K562 (cell line): Measurements from ENCODE around the gene TEP1. TPM values are rescaled to one million over a fixed set of nuclear protein-coding genes. Genes with fewer than 3 reads are reported as not detected.

Experiments used
- ATAC-seq: fragments of 200-7000 bp; cut with Tn5 transposase; 3 replicates; pipeline ENCODE4 v1.9.1; 2020; ENCODE audit warnings: moderate library complexity
- BruUV-seq: library from RNA; stranded (reverse); fragments of 400-500 nt; replicated peaks from 2 replicates; lab custom pipeline; 2021; lab: Mats Ljungman, UMichigan
- CTCF ChIA-PET: fragments of 300-600 bp; formaldehyde crosslinking; extraction: SDS; loops from one replicate; lab custom pipeline; 2021; ENCODE audit warnings: low intra/inter-chr PET ratio; lab: Yijun Ruan, JAX
- POLR2A ChIA-PET: fragments of 300-600, 350-650 bp; sonication (Branson Sonifier 250); formaldehyde crosslinking; extraction: SDS; loops from one replicate; lab custom pipeline; 2021; ENCODE audit warnings: antibody characterized with exemption, inconsistent platforms; lab: Yijun Ruan, JAX
- DNase-seq, 4 experiments: peaks; one replicate each; pipeline versions ENCODE4 v3.0.0 to v3.0.0-alpha.2; 2011 to 2018; ENCODE audit warnings: low spot score in 3 of 4, mixed read lengths in 3 of 4; ENCODE audit errors: extremely low read depth in 1 of 4
- FAIRE-seq: peaks from 2 replicates; lab custom pipeline; 2011; peaks lifted over from hg19 to GRCh38; lab: Jason Lieb, UNC
- H2AFZ ChIP-seq: 2 replicates; pipeline ENCODE4 v1.6.0; 2011; ENCODE audit warnings: low read depth, low read length, control low read depth, inconsistent platforms
- H3K27ac ChIP-seq: fragments of 200-600 bp; 3 replicates; pipeline ENCODE4 v1.8.0; 2011; ENCODE audit warnings: low read depth, mild to moderate bottlenecking, control low read depth, inconsistent platforms, low read length, moderate library complexity, mixed read lengths; ENCODE audit errors: extremely low read depth
- H3K27me3 ChIP-seq, 2 experiments: fragments of 300-600 bp in 1 of 2; 2 replicates in 1 of 2; 3 replicates in 1 of 2; pipeline versions ENCODE4 v1.6.0 to v1.8.0; 2011; ENCODE audit warnings: inconsistent platforms in 2 of 2, low read length in 2 of 2, mild to moderate bottlenecking in 1 of 2, mixed read lengths in 1 of 2, moderate library complexity in 1 of 2; ENCODE audit not compliant: control insufficient read depth in 2 of 2, insufficient read depth in 2 of 2
- H3K36me3 ChIP-seq: fragments of 300-600 bp; 3 replicates; pipeline ENCODE4 v1.8.0; 2011; ENCODE audit warnings: mild to moderate bottlenecking, low read length, inconsistent platforms; ENCODE audit not compliant: control insufficient read depth, insufficient read depth
- H3K4me1 ChIP-seq, 2 experiments: fragments of 200-600 bp in 1 of 2; replicated peaks in 1 of 2; 2 replicates in 1 of 2; 3 replicates in 1 of 2; pipeline versions ENCODE4 v1.5.1 to v1.8.0; 2011; ENCODE audit warnings: inconsistent platforms in 2 of 2, low read length in 2 of 2, mild to moderate bottlenecking in 1 of 2, mixed read lengths in 1 of 2, moderate library complexity in 1 of 2; ENCODE audit not compliant: control insufficient read depth in 2 of 2, insufficient read depth in 2 of 2
- H3K4me2 ChIP-seq: 2 replicates; pipeline ENCODE4 v1.6.1; 2011; ENCODE audit warnings: low read length, control low read depth, inconsistent platforms, mixed read lengths; ENCODE audit not compliant: insufficient read depth
- H3K4me3 ChIP-seq: fragments of 200-600 bp; sonication (generic), shearing (Covaris generic); 2 replicates; pipeline ENCODE4 v1.5.1; 2016; ENCODE audit warnings: control low read depth, inconsistent platforms
- H3K79me2 ChIP-seq: fragments of 200-600 bp; 3 replicates; pipeline ENCODE4 v1.8.0; 2011; ENCODE audit warnings: low read length, inconsistent platforms; ENCODE audit not compliant: control insufficient read depth, insufficient read depth
- H3K9ac ChIP-seq, 2 experiments: 2 replicates each; pipeline versions ENCODE4 v1.6.0 to v1.6.1; 2011; ENCODE audit warnings: low read depth in 2 of 2, low read length in 2 of 2, control low read depth in 1 of 2, inconsistent platforms in 1 of 2, mild to moderate bottlenecking in 1 of 2, mixed read lengths in 1 of 2; ENCODE audit not compliant: insufficient read depth in 1 of 2
- H3K9me1 ChIP-seq: one replicate; pipeline ENCODE4 v1.6.0; 2011; ENCODE audit warnings: inconsistent platforms, mild to moderate bottlenecking, low read length, moderate library complexity; ENCODE audit not compliant: control insufficient read depth, insufficient read depth
- H3K9me3 ChIP-seq: replicated peaks from 2 replicates; pipeline ENCODE4 v1.5.1; 2011; ENCODE audit warnings: low read depth, low read length, inconsistent platforms; ENCODE audit not compliant: control insufficient read depth, insufficient read depth
- H4K20me1 ChIP-seq: replicated peaks from 2 replicates; pipeline ENCODE4 v1.6.1; 2011; ENCODE audit warnings: low read length, inconsistent platforms, mixed read lengths; ENCODE audit not compliant: control insufficient read depth, insufficient read depth
- CHD7 ChIP-seq: fragments of 200-600 bp; sonication (generic); IDR thresholded peaks from one replicate; pipeline ENCODE4 v1.6.1; 2012; ENCODE audit warnings: mild to moderate bottlenecking, low read depth, low read length, inconsistent platforms
- NFIX ChIP-seq: fragments of 250-450 bp; sonication (Bioruptor Pico); IDR thresholded peaks from 2 replicates; pipeline ENCODE4 v1.4.0; 2020; ENCODE audit warnings: low read depth, mild to moderate bottlenecking, moderate library complexity
- TAL1 ChIP-seq: fragments of 450-650 bp; IDR thresholded peaks from 2 replicates; pipeline ENCODE4 v1.6.1; 2016; ENCODE audit warnings: mild to moderate bottlenecking
- TCF15 ChIP-seq: fragments of 250-450 bp; sonication (Bioruptor Pico); IDR thresholded peaks from 2 replicates; pipeline ENCODE4 v1.8.0; 2022; ENCODE audit warnings: moderate library complexity, mild to moderate bottlenecking, inconsistent platforms
- WGBS: fragments of 100-300 bp; shearing (Covaris generic); methylation state at CpG from one replicate; pipeline ENCODE4 v1.1.6; 2016; ENCODE audit warnings: low coverage, mixed read lengths; ENCODE audit not compliant: insufficient coverage; ENCODE audit errors: missing lambda C conversion rate; 5-methylcytosine and 5-hydroxymethylcytosine counted together
- in situ Hi-C: fragments of 300-500 bp; cut with MboI; formaldehyde crosslinking; loops from 4 replicates; pipeline ENCODE4 v1.15.0; 2018; ENCODE audit warnings: inconsistent platforms, mixed read lengths
- intact Hi-C: fragments of 100-400 bp; cut with micrococcal nuclease; formaldehyde crosslinking; loops from 2 replicates; pipeline ENCODE4 v1.14.2; 2022
- polyA plus RNA-seq, 8 experiments: library from polyadenylated mRNA; depleted of rRNA in 4 of 8; stranded (reverse) in 5 of 8; unstranded in 3 of 8; fragments of >200 nt; fragmentation: Nextera tagmentation in 2 of 8; fragmentation: Illumina TruSeq in 1 of 8; extraction: Ambion mirVana in 2 of 8; extraction: Trizol in 1 of 8; gene quantifications; 2 replicates each; pipeline versions ENCODE4 v1.2.1 to v1.2.3, GENCODE V29; 2011 to 2014; ENCODE audit warnings: inconsistent platforms in 1 of 8, missing spikeins in 1 of 8
- total RNA-seq, 7 experiments: library from RNA; depleted of rRNA in 6 of 7; stranded (reverse); fragments of >200 nt in 6 of 7; fragmentation: Illumina TruSeq in 2 of 7; extraction: Trizol in 2 of 7; gene quantifications; 2 replicates each; pipeline versions ENCODE4 v1.2.1 to v1.2.3, GENCODE V29; 2011 to 2021; ENCODE audit warnings: low replicate concordance in 1 of 7

TEP1 gene
- total and polyA plus RNA-seq, 9 of the 15 experiments (the other 6 are each of a cell fraction or from before 2014, with no cell fraction given), result 1.0 to 12.2 (median 7.1) TPM

- ATAC-seq (no peak), DNase-seq (no peak)
- BruUV-seq, result no TSS peak
- TF ChIP-seq TAL1, result peak; percentile 9; the same call in 1 of the 2 replicates
- no peak for TF ChIP-seq CHD7
- no peak for TF ChIP-seq TCF15
- no peak for TF ChIP-seq NFIX
These were observed 4.2 kb upstream of the TEP1 start for GRCh38 chr14:20417250-20418186.

More at GRCh38 chr14:20417250-20418186, 4.2 kb upstream of the TEP1 start:
- WGBS, result 44% methylated on average over 3 of the region's 7 CpGs
- no peaks in the 10 kb centered on the region for H3K9me3 ChIP-seq
- no peak overlapping the region for H2AFZ ChIP-seq
- in situ Hi-C loops (loop anchor here (10.0 kb wide), 1 partner anchor 187 kb away; no protein-coding TSS in a partner anchor), intact Hi-C loops (no loop called here)
- no peak overlapping the region for H3K9ac ChIP-seq
- ChIA-PET CTCF (no interaction called here), POLR2A (no interaction called here)
- no peak for FAIRE-seq
- no peak overlapping the region for H3K4me2 ChIP-seq
- no peaks in the 10 kb centered on the region for H4K20me1 ChIP-seq
- H3K36me3 ChIP-seq, result no peaks in the 10 kb centered on the region
- H3K27me3 ChIP-seq, result no peaks in the 10 kb centered on the region
- no peak overlapping the region for H3K4me3 ChIP-seq
- H3K79me2 ChIP-seq, result no peaks in the 10 kb centered on the region; the same call in 2 of the 3 replicates
- H3K27ac ChIP-seq, result no peak overlapping the region
- H3K9me1 ChIP-seq, result no peaks in the 10 kb centered on the region
- peaks cover 6 to 13% of the 10 kb centered on the region in 2 experiments; a peak in 4 of 5 replicates for H3K4me1 ChIP-seq
